ENCODE measurements around the gene ATP6V0D1. TPM values are rescaled to one million over a fixed set of nuclear protein-coding genes. Genes with fewer than 3 reads are reported as not detected.

The ATP6V0D1 gene
- 30.9 and 31.8 TPM in 2 replicates for total RNA-seq

DNA sequence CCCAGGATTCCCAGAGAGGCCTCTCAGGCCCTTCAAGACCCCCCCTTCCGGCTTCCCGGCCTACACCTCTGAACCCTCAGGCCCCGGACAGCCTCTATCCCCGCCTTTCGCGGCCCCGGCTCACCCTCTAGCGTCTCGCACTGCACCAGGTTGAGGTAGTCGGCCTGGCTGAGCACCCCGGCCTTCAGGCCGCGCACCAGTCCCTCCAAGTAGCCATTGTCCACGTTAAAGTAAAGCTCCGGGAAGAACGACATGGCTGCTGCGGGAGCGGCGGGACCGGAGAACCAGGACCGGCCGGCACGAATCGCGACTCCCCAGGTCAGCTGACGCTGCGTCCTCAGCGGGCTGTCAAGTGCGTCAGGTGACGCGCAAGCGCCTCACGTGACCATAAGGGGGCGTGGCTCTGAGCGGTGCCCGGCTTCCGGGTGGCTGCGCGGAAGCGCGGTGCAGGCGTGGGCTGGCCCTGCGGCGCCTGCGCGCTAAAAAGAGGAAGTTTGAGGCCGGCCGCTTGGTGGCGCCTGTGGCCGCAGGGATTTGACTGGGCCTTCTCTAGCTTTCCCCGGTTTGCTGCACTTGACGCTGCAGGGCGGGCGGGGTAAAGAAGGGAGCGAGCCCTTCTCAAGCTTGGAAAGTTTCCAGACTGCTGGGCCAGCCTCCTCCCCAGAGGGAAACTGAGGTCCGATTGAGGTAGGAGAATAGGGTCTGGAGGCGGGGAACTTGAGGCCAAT lies at the start of gene ATP6V0D1:
Gene ATP6V0D1, minus strand, starts transcription at position 325 of the 728 bp plus-strand sequence. Its CDS starts 71 bp downstream, at position 254.
- H3K4me3 Mint-ChIP-seq = peak within 1 kb of the TSS; percentile 100
- H3K4me1 Mint-ChIP-seq = peaks cover 17% of the 10 kb centered on the region
- intact Hi-C loops (cut with micrococcal nuclease) = loop anchor here (1.0 to 10.0 kb wide), 8 partner anchors 33 to 456 kb away; partner anchors contain the start of genes ACD, CARMIL2, CTCF and FHOD1
- peaks cover 4% of the 10 kb centered on the region for H3K36me3 Mint-ChIP-seq (ENCODE audit: low read depth)
- DNase-seq = peak; percentile 100
- H3K27me3 Mint-ChIP-seq = no peaks in the 10 kb centered on the region
- peak within 1 kb of the TSS; percentile 97 for H3K27ac Mint-ChIP-seq
- no peaks in the 10 kb centered on the region for H3K9me3 Mint-ChIP-seq

DNA sequence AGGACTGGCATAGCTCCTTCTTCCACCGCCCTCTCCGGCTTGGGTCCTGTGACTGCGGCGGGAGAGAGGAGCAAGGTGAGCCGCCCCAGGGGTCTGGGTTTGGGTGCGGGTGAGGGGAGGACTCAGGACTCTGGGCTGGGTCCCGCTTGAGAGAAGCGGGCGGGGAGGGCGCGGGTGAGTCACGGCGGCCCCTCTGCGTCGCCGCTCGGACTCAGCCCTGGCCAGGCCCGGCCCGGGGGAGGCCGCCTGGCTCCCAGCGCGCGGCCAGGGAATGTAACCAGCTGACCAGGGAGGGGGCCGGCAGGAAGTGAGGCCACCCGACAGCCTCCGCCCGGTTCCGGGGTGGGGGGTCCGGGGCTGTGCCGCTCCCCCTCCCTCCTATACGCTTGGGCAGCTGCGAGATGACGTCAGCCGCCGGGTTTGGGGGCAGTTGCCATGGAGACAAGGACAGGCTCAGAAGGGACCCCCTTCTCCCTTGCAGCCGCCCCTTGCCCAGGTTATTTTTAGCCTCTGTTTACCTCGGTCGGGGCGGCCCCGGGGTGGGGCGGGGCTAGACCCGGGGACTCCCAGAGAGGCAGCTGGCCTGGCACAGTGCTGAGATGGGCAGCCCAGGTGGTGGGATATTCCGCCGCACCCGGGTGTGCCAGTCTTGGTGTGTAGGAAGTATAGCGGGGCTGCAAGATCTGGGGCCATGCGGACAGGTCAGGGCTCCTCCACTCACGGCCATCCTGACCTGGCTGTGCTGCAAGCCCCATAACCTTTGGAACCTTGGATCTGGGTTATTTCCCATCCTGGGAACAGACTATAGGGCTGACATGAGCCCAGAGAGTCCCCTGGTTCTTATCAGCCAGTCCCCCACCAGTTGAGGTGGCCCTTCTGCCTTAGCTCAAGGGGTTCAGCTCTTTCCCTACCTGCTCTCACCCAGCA lies 49.3 kb upstream of the ATP6V0D1 start:
- Mint-ChIP-seq H3K27ac (no peak overlapping the region), H3K9me3 (no peaks in the 10 kb centered on the region), H3K4me1 (peaks cover 13% of the 10 kb centered on the region), H3K4me3 (peak overlapping the region; percentile 77), H3K27me3 (peaks cover 46% of the 10 kb centered on the region), H3K36me3 (ENCODE audit: low read depth) (peaks cover 2% of the 10 kb centered on the region)
- peak; percentile 74 for DNase-seq
- intact Hi-C loops (cut with micrococcal nuclease) = no loop called here

- Mint-ChIP-seq H3K36me3 (ENCODE audit: low read depth) (peaks cover 2% of the 10 kb centered on the region), H3K9me3 (no peaks in the 10 kb centered on the region), H3K4me1 (peaks cover 12% of the 10 kb centered on the region), H3K27ac (peak overlapping the region; percentile 34), H3K4me3 (peak overlapping the region; percentile 77), H3K27me3 (peaks cover 48% of the 10 kb centered on the region)
- DNase-seq = no peak
- intact Hi-C loops (cut with micrococcal nuclease) = loop anchor here (10.0 kb wide), 1 partner anchor 275 kb away; the partner anchor contains the start of genes RANBP10 and TSNAXIP1
Measured at GRCh38 chr16:67529582-67530012, 48.6 kb upstream of the ATP6V0D1 start.

DNA sequence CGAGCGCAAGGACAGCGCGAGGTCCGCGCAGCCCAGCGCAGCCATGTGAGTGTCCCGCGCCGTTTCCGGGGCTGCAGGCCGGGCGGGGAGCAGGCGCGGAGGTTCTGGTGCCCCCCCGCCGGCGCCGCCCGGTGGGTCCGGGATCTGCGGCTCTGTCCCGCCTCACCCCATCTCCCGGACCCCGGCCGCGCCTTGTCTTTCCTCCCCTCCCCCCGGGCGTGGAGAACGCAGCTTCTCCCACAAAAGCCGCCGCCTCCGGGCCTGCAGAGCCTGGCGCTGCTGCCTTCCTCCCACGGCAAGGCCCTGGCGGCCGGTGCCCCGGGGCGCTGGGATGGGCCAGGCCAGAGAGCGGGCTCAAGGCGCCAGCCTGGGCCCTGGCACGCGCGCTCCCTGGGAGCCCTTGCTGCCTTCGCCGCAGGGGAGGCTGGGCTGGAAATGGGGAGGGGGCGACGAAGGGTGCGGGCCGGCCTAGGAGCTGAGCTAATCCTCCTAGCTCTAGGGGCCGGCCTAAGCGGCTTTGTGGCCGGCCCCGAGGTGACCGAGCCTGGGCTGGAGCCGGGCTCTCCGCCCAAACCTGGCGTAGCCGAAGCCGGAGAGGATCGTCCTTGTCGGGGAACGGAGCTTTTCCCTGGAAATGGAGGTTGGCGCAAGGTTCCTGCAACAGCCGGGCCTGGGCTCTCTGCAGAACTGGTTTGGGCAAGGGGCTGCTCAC lies 48.1 kb upstream of the ATP6V0D1 start:
- Mint-ChIP-seq H3K4me1 (peaks cover 12% of the 10 kb centered on the region), H3K27me3 (peaks cover 50% of the 10 kb centered on the region), H3K4me3 (peak overlapping the region; percentile 77), H3K27ac (no peak overlapping the region), H3K36me3 (ENCODE audit: low read depth) (peaks cover 2% of the 10 kb centered on the region), H3K9me3 (no peaks in the 10 kb centered on the region)
- intact Hi-C loops (cut with micrococcal nuclease) = loop anchor here (10.0 kb wide), 1 partner anchor 276 kb away; the partner anchor contains the start of genes RANBP10 and TSNAXIP1
- peak; percentile 79 for DNase-seq

DNA sequence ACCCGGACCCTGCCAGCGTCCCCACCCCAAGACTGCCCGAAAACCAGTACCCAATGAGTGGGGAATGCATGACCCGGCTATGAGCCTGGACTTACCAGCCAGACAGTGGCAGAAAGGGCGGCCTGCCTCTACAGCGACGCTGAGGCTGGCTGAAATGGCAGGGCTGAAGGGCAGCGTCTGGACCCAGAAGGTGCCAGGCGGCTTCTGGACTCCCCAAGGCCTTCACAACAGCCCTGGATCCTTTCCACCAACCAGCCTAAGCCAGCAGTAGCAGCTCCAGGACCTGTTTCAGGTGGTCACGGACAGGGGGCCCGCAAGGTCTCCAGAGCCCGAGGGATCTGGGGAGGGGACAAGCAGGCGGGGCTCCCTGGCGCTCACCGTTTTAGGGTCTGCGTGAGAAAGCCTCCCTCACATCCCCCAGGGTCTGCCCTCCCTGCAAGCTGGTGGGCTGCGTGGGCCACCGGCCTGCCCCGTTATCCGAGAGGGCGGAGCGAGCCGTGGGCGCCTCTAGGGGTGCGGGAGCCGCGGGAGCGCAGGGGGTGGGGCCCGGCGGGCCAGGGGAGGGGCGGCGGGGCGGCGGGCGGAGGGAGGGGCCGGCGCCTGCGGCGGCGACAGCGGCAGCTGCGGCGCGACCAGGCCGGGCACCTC lies 47.4 kb upstream of the ATP6V0D1 start, which contains the start of gene RIPOR1:
Gene RIPOR1, plus strand, starts transcription at position 608 of the 648 bp plus-strand sequence. CDS start 9,618 bp downstream, outside the sequence.
- Mint-ChIP-seq H3K9me3 (no peaks in the 10 kb centered on the region), H3K27ac (peak within 1 kb of the TSS; percentile 34), H3K27me3 (peaks cover 51% of the 10 kb centered on the region), H3K4me3 (peak within 1 kb of the TSS; percentile 77), H3K36me3 (ENCODE audit: low read depth) (peaks cover 2% of the 10 kb centered on the region), H3K4me1 (peaks cover 11% of the 10 kb centered on the region)
- DNase-seq = peak; percentile 85
- intact Hi-C loops (cut with micrococcal nuclease) = loop anchor here (10.0 kb wide), 1 partner anchor 276 kb away; the partner anchor contains the start of genes RANBP10 and TSNAXIP1

- no peak for DNase-seq
- intact Hi-C loops (cut with micrococcal nuclease) = loop anchor here (10.0 kb wide), 1 partner anchor 279 kb away; the partner anchor contains the start of genes RANBP10 and TSNAXIP1
- Mint-ChIP-seq H3K9me3 (no peaks in the 10 kb centered on the region), H3K36me3 (ENCODE audit: low read depth) (peaks cover 2% of the 10 kb centered on the region), H3K27me3 (peaks cover 40% of the 10 kb centered on the region), H3K4me3 (peak overlapping the region; percentile 53), H3K27ac (peak overlapping the region; percentile 18), H3K4me1 (peaks cover 14% of the 10 kb centered on the region)
Measured at GRCh38 chr16:67526149-67526791, 45.3 kb upstream of the ATP6V0D1 start.

GRCh38 chr16:67525176-67525860 lies 44.4 kb upstream of the ATP6V0D1 start:
- no peaks in the 10 kb centered on the region for H3K9me3 Mint-ChIP-seq
- H3K4me3 Mint-ChIP-seq = no peak overlapping the region
- H3K36me3 Mint-ChIP-seq (ENCODE audit: low read depth) = peaks cover 2% of the 10 kb centered on the region
- H3K4me1 Mint-ChIP-seq = peaks cover 22% of the 10 kb centered on the region
- intact Hi-C loops (cut with micrococcal nuclease) = loop anchor here (10.0 kb wide), 1 partner anchor 279 kb away; the partner anchor contains the start of genes RANBP10 and TSNAXIP1
- no peak overlapping the region for H3K27ac Mint-ChIP-seq
- no peak for DNase-seq
- H3K27me3 Mint-ChIP-seq = peaks cover 35% of the 10 kb centered on the region

- Mint-ChIP-seq H3K27ac (peak overlapping the region; percentile 100), H3K9me3 (no peaks in the 10 kb centered on the region), H3K36me3 (ENCODE audit: low read depth) (no peaks in the 10 kb centered on the region), H3K4me1 (peaks cover 30% of the 10 kb centered on the region), H3K27me3 (peaks cover 18% of the 10 kb centered on the region), H3K4me3 (peak overlapping the region; percentile 89)
- peak; percentile 99 for DNase-seq
- intact Hi-C loops (cut with micrococcal nuclease) = loop anchor here (1.0 to 10.0 kb wide), 8 partner anchors 16 to 416 kb away; partner anchors contain the start of genes ACD, ATP6V0D1, CARMIL2 and CTCF
Measured at GRCh38 chr16:67521095-67521804, 40.3 kb upstream of the ATP6V0D1 start.

GRCh38 chr16:67519242-67519641 lies 38.3 kb upstream of the ATP6V0D1 start:
- Mint-ChIP-seq H3K27me3 (peaks cover 8% of the 10 kb centered on the region), H3K36me3 (ENCODE audit: low read depth) (no peaks in the 10 kb centered on the region), H3K4me1 (peaks cover 34% of the 10 kb centered on the region), H3K4me3 (no peak overlapping the region), H3K27ac (no peak overlapping the region), H3K9me3 (no peaks in the 10 kb centered on the region)
- no peak for DNase-seq
- intact Hi-C loops (cut with micrococcal nuclease) = no loop called here

DNA sequence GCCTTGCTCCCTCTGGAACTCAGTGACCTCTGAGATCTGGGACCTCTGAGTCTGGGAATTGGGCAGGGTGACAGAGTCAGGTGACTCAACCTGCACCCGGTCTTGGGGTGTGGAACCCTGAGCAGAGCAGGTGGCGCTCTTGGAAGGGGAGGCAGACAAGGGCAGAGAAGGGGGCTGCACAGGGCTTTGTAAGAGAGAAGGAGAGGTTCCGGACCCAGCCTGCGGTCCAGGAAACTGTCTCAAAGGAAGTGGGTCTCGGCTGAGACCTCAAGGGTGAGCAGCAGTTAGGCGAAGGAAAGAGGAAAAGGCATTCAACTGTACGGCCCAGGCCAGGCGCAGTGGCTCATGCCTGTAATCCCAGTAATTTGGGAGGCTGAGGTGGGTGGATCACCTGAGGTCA lies 37.7 kb upstream of the ATP6V0D1 start:
- Mint-ChIP-seq H3K36me3 (ENCODE audit: low read depth) (no peaks in the 10 kb centered on the region), H3K27ac (no peak overlapping the region), H3K27me3 (peaks cover 5% of the 10 kb centered on the region), H3K4me3 (no peak overlapping the region), H3K9me3 (no peaks in the 10 kb centered on the region), H3K4me1 (peaks cover 34% of the 10 kb centered on the region)
- intact Hi-C loops (cut with micrococcal nuclease) = no loop called here
- no peak for DNase-seq

DNA sequence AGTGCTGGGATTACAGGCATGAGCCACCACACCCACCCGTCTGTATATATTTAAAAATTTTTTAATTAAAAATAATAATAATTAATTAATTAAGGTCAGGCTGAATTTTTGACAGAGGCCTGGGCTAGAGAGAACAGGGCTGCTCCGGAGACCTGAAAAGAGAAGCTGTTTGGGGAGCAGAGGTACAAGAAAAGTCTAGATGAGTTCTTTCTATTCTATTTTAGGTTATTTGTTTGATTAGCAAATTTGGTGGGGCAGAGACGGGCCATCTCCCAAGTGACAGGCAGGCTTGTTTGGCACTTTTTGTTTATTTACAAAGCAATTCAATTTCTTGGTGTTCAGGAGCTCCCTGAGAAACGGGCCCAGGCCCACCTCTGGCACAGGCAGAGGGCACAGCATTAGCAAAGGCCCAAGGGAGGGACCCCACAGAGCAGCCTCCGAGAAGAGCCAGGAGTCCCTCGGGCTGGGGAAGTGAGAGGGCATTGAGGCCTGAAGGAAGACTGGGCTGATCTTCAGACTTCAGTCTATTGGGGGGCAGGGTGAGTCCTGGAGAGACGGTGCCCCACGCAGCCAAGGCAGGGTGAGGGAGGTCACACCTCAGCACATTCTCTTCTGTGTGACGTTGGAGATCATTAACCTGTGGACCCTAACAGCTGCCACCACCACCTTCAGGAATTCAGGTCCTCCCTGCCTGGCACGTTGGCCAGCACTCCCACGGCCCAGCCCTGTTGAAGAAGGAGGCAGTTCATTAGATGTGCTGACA lies 36.9 kb upstream of the ATP6V0D1 start:
- no peak overlapping the region for H3K4me3 Mint-ChIP-seq

More for the DNA sequence above, 36.9 kb upstream of the ATP6V0D1 start:
- no peak for DNase-seq
- intact Hi-C loops (cut with micrococcal nuclease) = no loop called here
- Mint-ChIP-seq H3K9me3 (no peaks in the 10 kb centered on the region), H3K27ac (no peak overlapping the region), H3K27me3 (peaks cover 4% of the 10 kb centered on the region), H3K36me3 (ENCODE audit: low read depth) (no peaks in the 10 kb centered on the region), H3K4me1 (peaks cover 32% of the 10 kb centered on the region)
